Left cardiac atrium (tissue), 4 donors: ENCODE data around the gene SPARC. TPM values are rescaled to one million over a fixed set of nuclear protein-coding genes. Genes with fewer than 3 reads are reported as not detected.
"Not testable (repeated sequence)": the region's sequence is repeated elsewhere in the genome, so short reads cannot be mapped to it uniquely, and the experiment has no call there.

Experiments used
- ATAC-seq, 2 donors: fragments of 200-7000 bp; cut with Tn5 transposase; one replicate each; pipeline ENCODE4 v1.9.1; 2020; ENCODE audit warnings: mild to moderate bottlenecking in 2 of 2, moderate library complexity in 2 of 2
- DNase-seq: peaks from one replicate; pipeline ENCODE4 v3.0.0-alpha.2; 2020
- intact Hi-C, 2 donors: fragments of 100-400 bp; cut with DNase I; formaldehyde crosslinking; loops; one replicate each; pipeline versions ENCODE4 v1.14.1 to v1.15.1; 2022 to 2023
- total RNA-seq, 2 donors: library from RNA; stranded (reverse); fragmentation: NEBNext Ultra II Directional; extraction: Animal tissue kit (Norgen Biotek cat#: 25700); gene quantifications; one replicate each; pipeline ENCODE4 v1.2.1, GENCODE V29; 2021
- donor health status: DM: no; HTN: yes; CAD: no.
- donor health status: DM: no; HTN: yes; CAD: no; lungs with severe emphysema.
- donor health status: DM: yes; HTN: yes; CAD: no.
- donor health status: Dilated cardiomyopathy.

The SPARC gene
- total RNA-seq, 2 donors from 2014 or later: 807 to 1,125 TPM

DNA sequence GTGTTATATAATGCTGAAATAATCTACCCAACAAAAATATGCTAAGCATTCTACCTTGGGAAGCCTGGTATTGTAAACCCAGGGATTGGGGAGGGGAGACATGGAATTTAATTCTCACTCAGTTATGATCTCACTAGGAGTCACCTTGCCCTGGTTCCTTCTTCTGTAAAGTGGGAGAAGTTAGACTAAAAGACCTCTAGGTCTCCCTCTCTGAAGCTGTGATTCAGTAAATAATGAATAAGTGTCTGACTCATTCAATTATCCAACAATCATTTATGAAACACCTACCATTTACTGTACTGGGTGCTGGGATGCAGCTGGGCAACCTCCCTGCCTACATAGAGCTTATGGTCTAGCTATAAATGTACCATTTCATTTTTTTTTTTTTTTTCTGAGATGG, 20.2 kb upstream of the SPARC start:
- ATAC-seq (peak in 1 of 2 donors; percentile 54), DNase-seq (no peak)
- intact Hi-C loops: no loop called here

DNA sequence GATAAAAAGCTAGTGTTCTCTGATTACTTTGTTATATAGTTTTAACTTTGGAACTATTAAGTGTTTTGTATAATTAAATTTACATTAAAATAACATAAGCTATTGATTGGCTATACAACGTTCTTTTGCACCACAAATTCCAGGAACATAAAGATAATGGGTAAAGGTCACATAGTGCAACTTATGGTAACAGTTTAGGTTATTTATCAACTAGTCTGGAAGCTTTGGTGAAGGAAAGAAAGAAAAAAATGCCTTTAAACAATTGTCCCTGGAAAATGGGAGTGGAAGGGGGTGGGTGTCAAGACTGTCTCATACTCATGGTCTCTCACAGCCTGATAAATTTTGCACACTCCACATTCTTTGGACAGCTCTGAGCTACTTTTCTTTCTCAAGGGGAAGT, 17.1 kb upstream of the SPARC start:
- DNase-seq: no peak
- intact Hi-C loops: no loop called here
- no peak for ATAC-seq

GRCh38 chr5:151703227-151703626, 16.5 kb upstream of the SPARC start:
- DNase-seq (no peak), ATAC-seq (no peak)
- intact Hi-C loops: no loop called here

GRCh38 chr5:151700820-151701219, 14.1 kb upstream of the SPARC start:
- no peak for ATAC-seq
- intact Hi-C loops: no loop called here
- no peak for DNase-seq

DNA sequence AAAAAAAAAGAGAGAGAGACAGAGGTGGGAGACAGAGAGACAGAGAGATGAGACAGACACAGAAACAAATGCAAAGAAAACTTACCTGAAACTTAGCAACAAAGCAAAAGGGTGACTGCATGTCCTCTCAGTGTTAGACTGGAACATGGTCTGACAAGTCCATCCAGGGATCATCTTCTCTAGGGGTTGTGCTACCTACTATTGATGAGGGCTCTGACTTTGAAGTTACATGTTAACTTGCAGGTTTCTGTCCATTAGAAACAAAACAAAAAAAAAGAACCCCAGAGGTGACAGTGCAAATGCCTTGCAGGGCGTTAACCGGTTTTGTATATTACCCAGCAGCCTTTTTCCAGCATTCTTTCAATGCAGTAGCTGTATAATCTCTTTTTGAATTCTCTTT, 13.6 kb upstream of the SPARC start:
- ATAC-seq (no peak), DNase-seq (no peak)
- intact Hi-C loops: no loop called here

DNA sequence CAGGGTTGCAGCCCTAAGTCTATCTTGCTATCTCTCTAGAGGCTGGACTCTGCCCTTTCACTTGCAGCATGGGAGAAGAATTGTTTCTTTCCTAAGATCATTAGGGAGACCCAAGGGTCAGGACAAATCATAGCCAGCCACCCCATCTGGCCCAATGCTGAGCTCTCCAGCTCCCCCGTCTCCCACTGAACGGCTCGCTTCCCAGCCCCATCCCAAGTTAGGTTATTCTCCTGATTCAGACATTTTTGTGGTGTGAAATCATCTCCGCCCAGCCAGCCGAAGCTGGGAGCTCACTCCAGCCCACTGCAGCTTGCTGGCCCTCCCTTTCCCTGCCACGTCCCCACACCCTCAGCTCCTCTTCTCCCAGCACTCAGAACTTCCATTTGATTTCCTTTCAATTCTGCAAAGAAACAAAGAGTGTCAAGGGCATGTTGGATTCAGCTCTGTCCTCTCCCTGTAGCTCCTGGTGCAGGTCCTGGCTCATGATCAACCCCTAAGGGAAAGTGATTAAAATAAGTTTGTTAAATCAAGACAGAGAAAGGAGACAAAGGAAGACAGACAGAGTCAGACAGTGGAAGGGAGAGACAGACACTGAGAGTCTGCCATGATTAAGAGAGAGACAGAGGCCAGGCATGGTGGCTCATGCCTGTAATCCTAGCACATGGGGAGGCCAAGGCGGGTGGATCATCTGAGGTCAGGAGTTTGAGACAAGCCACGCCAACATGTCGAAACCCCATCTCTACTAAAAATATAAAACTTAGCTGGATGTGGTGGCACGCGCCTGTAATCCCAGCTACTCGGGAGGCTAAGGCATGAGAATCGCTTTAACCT, 12.6 kb upstream of the SPARC start:
- ATAC-seq: peak; percentile 82 to 87
- intact Hi-C loops: no loop called here
- peak; percentile 82 for DNase-seq

- intact Hi-C loops, ATAC-seq, DNase-seq: not testable (repeated sequence)
Measured at GRCh38 chr5:151698081-151698480, 11.4 kb upstream of the SPARC start.

- ATAC-seq (no peak), DNase-seq (no peak)
- intact Hi-C loops: no loop called here
Measured at GRCh38 chr5:151697452-151697851, 10.7 kb upstream of the SPARC start.

DNA sequence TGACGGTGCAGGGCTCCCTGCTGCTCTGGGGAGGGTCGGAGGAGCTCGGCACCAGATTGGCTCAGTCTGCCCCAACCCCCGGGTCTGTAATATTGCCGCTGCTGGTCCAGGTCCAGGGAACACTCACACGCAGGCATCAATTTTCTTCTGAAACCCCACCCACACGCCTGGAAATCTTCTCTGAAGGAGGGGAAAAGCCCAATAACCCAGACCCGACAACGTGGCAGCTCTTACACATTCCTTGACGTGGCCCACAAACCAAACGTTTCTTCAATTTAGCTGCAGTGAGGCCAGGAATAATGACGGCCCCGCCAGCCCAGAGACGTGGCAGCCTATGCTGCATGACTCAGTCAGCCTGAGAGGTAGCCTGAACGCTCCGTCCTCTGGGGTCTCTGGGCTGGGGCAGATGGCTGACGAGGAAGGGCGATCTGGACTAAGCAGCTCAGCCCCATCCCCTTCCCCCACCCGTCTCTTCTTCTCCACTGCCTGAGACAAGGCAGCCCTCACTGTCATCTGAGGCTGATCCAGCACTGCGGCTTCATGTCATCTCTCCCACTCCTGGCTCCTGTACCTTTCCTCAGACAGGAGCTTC, 9.9 kb upstream of the SPARC start:
- DNase-seq (peak; percentile 77), ATAC-seq (peak; percentile 74 to 80)
- intact Hi-C loops: no loop called here

- no peak for DNase-seq
- ATAC-seq: no peak
- intact Hi-C loops: no loop called here
Measured at GRCh38 chr5:151695464-151695863, 8.7 kb upstream of the SPARC start.

- no peak for ATAC-seq
- intact Hi-C loops: no loop called here
- DNase-seq: no peak
Measured at GRCh38 chr5:151694035-151694485, 7.3 kb upstream of the SPARC start.

DNA sequence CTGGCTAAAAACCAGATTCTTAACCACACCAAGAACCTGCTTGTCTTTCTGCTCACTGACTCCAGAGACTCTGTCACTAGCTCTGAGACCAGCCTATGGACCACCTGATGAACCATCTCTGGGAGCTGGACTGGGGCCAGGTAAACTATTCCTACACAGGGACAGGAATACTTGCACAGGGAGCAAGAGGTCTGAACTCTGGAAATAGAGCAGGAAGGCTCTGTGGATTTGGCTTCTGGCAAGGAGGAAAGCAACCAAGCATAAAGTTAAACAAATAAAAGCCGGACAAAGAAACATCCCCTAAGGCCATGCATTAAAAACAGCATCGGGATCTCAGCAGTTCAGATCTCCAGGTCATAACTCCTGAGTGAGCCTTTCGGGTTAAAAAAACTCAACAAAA, 5.6 kb upstream of the SPARC start:
- DNase-seq: no peak
- intact Hi-C loops: no loop called here
- no peak for ATAC-seq

GRCh38 chr5:151691706-151692105, 5.0 kb upstream of the SPARC start:
- no peak for ATAC-seq
- intact Hi-C loops: no loop called here
- no peak for DNase-seq

DNA sequence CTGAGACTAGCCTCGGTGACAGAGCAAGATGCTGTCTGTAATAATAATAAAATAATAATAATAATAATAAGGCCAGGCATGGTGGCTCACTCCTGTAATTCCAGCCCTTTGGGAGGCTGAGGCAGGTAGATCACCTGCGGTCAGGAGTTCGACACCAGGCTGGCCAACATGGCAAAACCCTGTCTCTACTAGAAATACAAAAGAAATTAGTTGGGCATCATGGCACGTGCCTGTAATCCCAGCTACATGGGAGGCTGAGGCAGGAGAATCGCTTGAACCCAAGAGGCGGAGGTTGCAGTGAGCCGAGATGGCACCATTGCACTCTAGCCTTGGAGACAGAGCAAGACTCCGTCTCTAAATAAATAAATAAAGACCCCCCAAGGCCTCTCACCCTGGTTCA, 2.9 kb upstream of the SPARC start:
- ATAC-seq, intact Hi-C loops, DNase-seq: not testable (repeated sequence)

DNA sequence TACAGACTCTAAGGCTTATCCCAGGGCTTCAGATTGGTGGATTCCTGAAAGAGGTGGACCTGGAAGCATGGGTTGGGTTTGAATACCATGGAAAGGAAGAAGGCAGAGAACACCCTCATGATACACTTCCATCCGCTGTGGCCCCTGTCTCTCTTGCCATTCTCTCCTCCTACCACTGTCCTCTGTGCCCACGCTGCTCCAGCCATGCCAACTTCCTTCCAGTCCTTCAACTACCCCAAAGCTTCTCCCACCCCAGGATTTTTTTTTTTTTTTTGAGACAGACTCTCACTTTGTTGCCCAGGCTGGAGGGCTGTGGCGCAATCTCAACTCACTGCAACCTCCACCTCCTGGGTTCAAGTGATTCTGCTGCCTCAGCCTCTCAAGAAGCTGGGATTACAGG, 1.7 kb upstream of the SPARC start:
- ATAC-seq: no peak
- intact Hi-C loops: no loop called here
- no peak for DNase-seq

GRCh38 chr5:151685749-151686673, 704 bp downstream of the SPARC start:
- intact Hi-C loops: no loop called here
- peak in 1 of 2 donors; percentile 1 for ATAC-seq
- DNase-seq: no peak

- DNase-seq (peak; percentile 62), ATAC-seq (peak; percentile 62 to 65)
- intact Hi-C loops: no loop called here
Measured at GRCh38 chr5:151684690-151685361, 1.9 kb downstream of the SPARC start.

GRCh38 chr5:151683986-151684588, 2.6 kb downstream of the SPARC start:
- ATAC-seq (no peak), DNase-seq (no peak)

GRCh38 chr5:151683444-151683843, 3.3 kb downstream of the SPARC start:
- intact Hi-C loops: no loop called here
- ATAC-seq: no peak
- DNase-seq: no peak

More at GRCh38 chr5:151683986-151684588, 2.6 kb downstream of the SPARC start:
- intact Hi-C loops: no loop called here
